Tibial nerve (tissue), 4 donors: ENCODE data around the gene FIG4. TPM values are rescaled to one million over a fixed set of nuclear protein-coding genes. Genes with fewer than 3 reads are reported as not detected.

Experiments used
- DNase-seq, 2 donors: peaks; one replicate each; pipeline ENCODE4 v3.0.0-alpha.2; 2019; ENCODE audit warnings: low spot score in 2 of 2
- H3K27ac ChIP-seq, 4 donors: fragments of 200-600 bp; sonication (generic) in 3 of 4; one replicate each; pipeline ENCODE4 v1.5.1; 2017 to 2019; ENCODE audit warnings: mild to moderate bottlenecking in 1 of 4
- H3K27me3 ChIP-seq, 2 donors: fragments of 200-600 bp; sonication (generic) in 1 of 2; one replicate each; pipeline versions ENCODE4 v1.5.1 to v1.6.0; 2017 to 2019
- H3K36me3 ChIP-seq, 3 donors: fragments of 200-600 bp; sonication (generic); one replicate each; pipeline ENCODE4 v1.5.1; 2018 to 2019
- H3K4me1 ChIP-seq, 4 donors: fragments of 200-600 bp; sonication (generic) in 3 of 4; one replicate each; pipeline ENCODE4 v1.5.1; 2017 to 2019
- H3K4me3 ChIP-seq, 4 donors: fragments of 200-600 bp; sonication (generic) in 3 of 4; one replicate each; pipeline ENCODE4 v1.5.1; 2017 to 2019; ENCODE audit warnings: mild to moderate bottlenecking in 1 of 4, moderate library complexity in 1 of 4
- H3K9me3 ChIP-seq, 4 donors: fragments of 200-600 bp; sonication (generic) in 3 of 4; one replicate each; pipeline ENCODE4 v1.5.1; 2017 to 2019
- CTCF ChIP-seq, 5 experiments: fragments of 200-600 bp in 3 of 5; fragments of 450-650 bp in 2 of 5; sonication (generic) in 3 of 5; IDR thresholded peaks; one replicate each; pipeline ENCODE4 v1.5.1; 2016 to 2019; ENCODE audit warnings: antibody characterized with exemption in 5 of 5, mild to moderate bottlenecking in 3 of 5, moderate library complexity in 2 of 5
- EP300 ChIP-seq, 2 donors: sonication (generic); formaldehyde crosslinking; IDR thresholded peaks; one replicate each; pipeline ENCODE4 v1.6.1; 2017; ENCODE audit warnings: antibody characterized with exemption in 2 of 2, mild to moderate bottlenecking in 1 of 2
- POLR2A ChIP-seq, 2 donors: fragments of 450-650 bp; IDR thresholded peaks; one replicate each; pipeline ENCODE4 v1.6.1; 2017; ENCODE audit warnings: antibody characterized with exemption in 2 of 2, mild to moderate bottlenecking in 2 of 2, moderate library complexity in 2 of 2
- WGBS, 2 donors: methylation state at CpG; one replicate each; pipeline ENCODE4 v1.1.5; 2018; 5-methylcytosine and 5-hydroxymethylcytosine counted together
- total RNA-seq, 4 donors: library from RNA; depleted of rRNA; stranded (reverse); fragments of >200 nt; gene quantifications; one replicate each; pipeline ENCODE4 v1.1.0, GENCODE V29; 2016

The FIG4 gene
- total RNA-seq, 4 donors from 2014 or later = 11.4 to 42.9 (median 21.6) TPM

- H3K4me1 ChIP-seq = no peaks in the 10 kb centered on the region
- no peak overlapping the region for H3K4me3 ChIP-seq
- no peak for TF ChIP-seq CTCF (IDR thresholded peaks at IDR 0.05)
- TF ChIP-seq POLR2A (IDR thresholded peaks at IDR 0.05) = no peak
- no peak for TF ChIP-seq EP300 (IDR thresholded peaks at IDR 0.05)
- peak overlapping the region in 1 of 4 donors; percentile 20 for H3K27ac ChIP-seq
- no peak for DNase-seq
- no peaks in the 10 kb centered on the region for H3K27me3 ChIP-seq
- H3K9me3 ChIP-seq = no peaks in the 10 kb centered on the region
- WGBS, 2 donors = 90% methylated on average over 2 of the region's 2 CpGs
- H3K36me3 ChIP-seq = peaks cover 0 to 40% (median 0%) of the 10 kb centered on the region in 3 donors
These were observed 110.7 kb downstream of the FIG4 start for GRCh38 chr6:109801794-109802193.

DNA sequence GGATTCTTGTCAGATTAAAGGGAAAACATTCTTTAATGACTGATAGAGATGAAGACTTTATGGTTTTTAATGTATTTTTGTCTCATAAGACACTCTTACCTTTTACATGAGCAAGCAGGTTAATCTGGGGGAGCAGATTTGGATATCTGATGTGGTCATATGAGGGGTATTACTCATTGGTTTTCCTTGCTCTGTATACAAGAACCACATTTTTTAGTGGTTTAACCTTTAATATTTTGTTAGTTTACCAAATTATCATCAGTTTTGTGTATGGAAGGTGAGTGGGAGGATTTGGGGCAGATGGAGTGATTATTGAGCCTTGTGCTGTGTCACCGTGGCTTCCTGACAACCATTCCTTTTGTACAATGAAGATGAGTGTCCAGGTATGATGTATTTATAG is 112.9 kb downstream of the FIG4 start:
- H3K9me3 ChIP-seq = no peaks in the 10 kb centered on the region
- no peaks in the 10 kb centered on the region for H3K4me1 ChIP-seq
- H3K4me3 ChIP-seq = no peak overlapping the region
- peaks cover 0 to 30% (median 0%) of the 10 kb centered on the region in 3 donors for H3K36me3 ChIP-seq
- H3K27ac ChIP-seq = no peak overlapping the region
- H3K27me3 ChIP-seq = no peaks in the 10 kb centered on the region
- no peak for DNase-seq
- 75 to 96% methylated on average over 1 of the region's 1 CpG for WGBS, 2 donors
- TF ChIP-seq EP300 (IDR thresholded peaks at IDR 0.05) = no peak

DNA sequence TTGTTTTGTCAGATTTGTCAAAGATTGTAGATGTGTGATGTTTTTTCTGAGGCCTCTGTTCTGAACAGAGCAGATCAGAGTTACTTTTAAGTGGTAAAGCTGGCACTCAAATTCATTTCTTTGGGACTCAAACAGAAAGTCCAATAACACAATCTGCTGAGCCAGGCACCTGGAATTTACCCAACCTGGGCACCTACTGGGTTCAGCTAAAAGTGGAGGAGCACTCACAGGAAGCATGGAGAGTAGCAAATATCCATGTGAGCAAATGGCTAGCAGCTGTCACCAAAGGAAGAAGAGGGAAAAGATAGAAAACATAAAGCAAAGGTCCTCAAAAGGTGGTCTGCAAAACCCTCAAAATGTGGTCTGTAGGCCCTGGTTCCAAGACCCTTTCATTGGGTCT is 116.8 kb downstream of the FIG4 start:
- TF ChIP-seq EP300 (IDR thresholded peaks at IDR 0.05) (no peak), CTCF (IDR thresholded peaks at IDR 0.05) (no peak), POLR2A (IDR thresholded peaks at IDR 0.05) (no peak)

DNA sequence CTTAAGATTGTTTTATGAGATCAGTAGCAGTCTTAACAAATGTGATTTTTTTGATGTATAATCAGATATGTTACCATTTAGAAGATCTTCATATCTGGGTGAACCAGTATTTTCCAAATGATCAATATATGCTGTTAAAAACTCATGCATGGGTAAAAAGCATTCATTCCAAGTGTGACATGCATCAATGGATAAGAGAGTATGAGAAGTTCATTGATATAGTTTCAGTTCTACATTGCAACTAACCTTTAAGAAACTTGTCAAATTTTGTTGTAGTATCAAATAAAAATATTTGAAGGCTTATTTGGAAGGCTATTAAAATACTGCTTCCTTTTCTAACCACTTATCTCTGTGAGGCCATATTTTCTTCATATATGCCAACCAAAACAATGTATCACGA is 117.7 kb downstream of the FIG4 start:
- no peak for DNase-seq
- Histone ChIP-seq H3K4me1 (no peaks in the 10 kb centered on the region), H3K27ac (no peak overlapping the region), H3K4me3 (no peak overlapping the region), H3K9me3 (no peaks in the 10 kb centered on the region), H3K27me3 (no peaks in the 10 kb centered on the region), H3K36me3 (peaks cover 0 to 16% (median 0%) of the 10 kb centered on the region in 3 donors)
- TF ChIP-seq EP300 (IDR thresholded peaks at IDR 0.05) (no peak), POLR2A (IDR thresholded peaks at IDR 0.05) (no peak), CTCF (IDR thresholded peaks at IDR 0.05) (no peak)
- WGBS, 2 donors = 60 to 76% methylated on average over 1 of the region's 1 CpG

More for the DNA sequence above, 116.8 kb downstream of the FIG4 start:
- DNase-seq = no peak
- Histone ChIP-seq H3K4me3 (no peak overlapping the region), H3K9me3 (no peaks in the 10 kb centered on the region), H3K27me3 (no peaks in the 10 kb centered on the region), H3K27ac (no peak overlapping the region), H3K4me1 (no peaks in the 10 kb centered on the region), H3K36me3 (peaks cover 0 to 10% (median 0%) of the 10 kb centered on the region in 3 donors)

- DNase-seq = no peak
- Histone ChIP-seq H3K36me3 (peaks cover 0 to 17% (median 0%) of the 10 kb centered on the region in 3 donors), H3K27me3 (no peaks in the 10 kb centered on the region), H3K4me3 (no peak overlapping the region), H3K27ac (no peak overlapping the region), H3K9me3 (no peaks in the 10 kb centered on the region), H3K4me1 (no peaks in the 10 kb centered on the region)
- WGBS, 2 donors = 92 to 93% methylated on average over 4 of the region's 4 CpGs
- TF ChIP-seq POLR2A (IDR thresholded peaks at IDR 0.05) (no peak), CTCF (IDR thresholded peaks at IDR 0.05) (no peak), EP300 (IDR thresholded peaks at IDR 0.05) (no peak)
These were observed 124.0 kb downstream of the FIG4 start for GRCh38 chr6:109815054-109815453.
